ENCODE results near the gene PRDX3.

The PRDX3 gene

GRCh38 chr10:119129721-119130120 is 48.9 kb downstream of the PRDX3 start:
- DNase-seq (ENCODE audit: low spot score), result no peak

- no peak for DNase-seq (ENCODE audit: low spot score)
These were observed 52.7 kb downstream of the PRDX3 start for GRCh38 chr10:119125942-119126341.

GRCh38 chr10:119120875-119121274 is 57.7 kb downstream of the PRDX3 start:
- no peak for DNase-seq (ENCODE audit: low spot score)

- DNase-seq (ENCODE audit: low spot score), result peak; percentile 15
These were observed 58.2 kb downstream of the PRDX3 start for GRCh38 chr10:119120413-119120867.

GRCh38 chr10:119119400-119119799 is 59.2 kb downstream of the PRDX3 start:
- no peak for DNase-seq (ENCODE audit: low spot score)

GRCh38 chr10:119118231-119118630 is 60.4 kb downstream of the PRDX3 start:
- no peak for DNase-seq (ENCODE audit: low spot score)
